ENCODE data around the gene GPAM. TPM values are rescaled to one million over a fixed set of nuclear protein-coding genes. Genes with fewer than 3 reads are reported as not detected.

GPAM gene
- total and polyA plus RNA-seq, 2 of the 8 experiments (the other 6 are each of a cell fraction or from before 2014, with no cell fraction given): 5.5 to 15.5 TPM

GRCh38 chr10:112216151-112216550, 32.6 kb upstream of the GPAM start:
- Histone ChIP-seq H3K9me3 (ENCODE audit: insufficient read depth in 2 of 2, low read depth in 1 of 2, low read length in 1 of 2) (peaks cover 0 to 5% of the 10 kb centered on the region in 2 experiments; a peak in 1 of 4 replicates), H4K5ac (ENCODE audit: insufficient read length, low read depth, low read length) (no peak overlapping the region), H2AK5ac (ENCODE audit: low read depth, low read length) (no peak overlapping the region), H3K14ac (ENCODE audit: insufficient read length) (no peak overlapping the region), H3K36me3 (ENCODE audit: control insufficient read depth in 2 of 4, insufficient read depth in 4 of 4, low read length in 3 of 4) (no peaks in the 10 kb centered on the region), H4K91ac (replicated peaks; ENCODE audit: insufficient read length, low read length) (no peak overlapping the region), H3K18ac (ENCODE audit: extremely low read depth, low read length) (no peak overlapping the region), H3K79me1 (ENCODE audit: low read depth, low read length) (no peaks in the 10 kb centered on the region), H3K23me2 (ENCODE audit: low read depth, low read length) (no peaks in the 10 kb centered on the region), H3K4me3 (ENCODE audit: extremely low read depth in 1 of 4, insufficient read depth in 2 of 4, low read depth in 3 of 4, low read length in 4 of 4) (no peak overlapping the region), H3K9ac (replicated peaks in 1 of 4; ENCODE audit: extremely low read depth in 1 of 4, low read depth in 3 of 4, low read length in 3 of 4) (no peak overlapping the region), H2BK12ac (ENCODE audit: low read depth, low read length) (no peak overlapping the region), H3K4me1 (replicated peaks in 1 of 4; ENCODE audit: control insufficient read depth in 3 of 4, insufficient read depth in 4 of 4, low read length in 3 of 4) (peaks cover 0 to 3% (median 1%) of the 10 kb centered on the region in 4 experiments; a peak in 2 of 7 replicates), H2AFZ (ENCODE audit: low read length) (no peak overlapping the region), H2BK20ac (ENCODE audit: low read length) (no peak overlapping the region), H2BK120ac (replicated peaks; ENCODE audit: low read depth, low read length) (no peak overlapping the region), H4K20me1 (replicated peaks in 1 of 2; ENCODE audit: control insufficient read depth in 1 of 2, insufficient read depth in 2 of 2, low read length in 2 of 2) (no peaks in the 10 kb centered on the region), H3K27ac (ENCODE audit: low read depth, low read length) (no peak overlapping the region; the same call in 1 of the 2 replicates), H3K79me2 (ENCODE audit: control insufficient read depth in 1 of 2, insufficient read depth in 2 of 2, low read length in 2 of 2) (no peaks in the 10 kb centered on the region), H3K4ac (replicated peaks; ENCODE audit: insufficient read length, low read depth, low read length) (no peak overlapping the region), H3K23ac (ENCODE audit: insufficient read length) (no peak overlapping the region), H3K27me3 (replicated peaks in 1 of 4; ENCODE audit: control insufficient read depth in 3 of 4, extremely low read depth in 1 of 4, insufficient read depth in 3 of 4, low read length in 3 of 4) (no peaks in the 10 kb centered on the region), H2BK15ac (ENCODE audit: low read length) (no peak overlapping the region), H3K56ac (replicated peaks; ENCODE audit: insufficient read length, low read depth, low read length) (no peak overlapping the region), H4K8ac (ENCODE audit: extremely low read depth, insufficient read depth, low read length) (no peak overlapping the region), H2BK5ac (ENCODE audit: low read depth, low read length) (no peak overlapping the region), H3K4me2 (ENCODE audit: insufficient read depth in 1 of 2, low read depth in 2 of 2, low read length in 2 of 2) (no peak overlapping the region)
- DNase-seq (ENCODE audit: low read depth in 1 of 2, low spot score in 2 of 2) (no peak), FAIRE-seq (no peak)
- ChIA-PET CTCF (ENCODE audit: partially characterized antibody) (interaction anchor here (0.9 to 1.8 kb wide), 5 partner anchors 15 to 98 kb away, joined by 3 to 6 read pairs (median 3); no protein-coding TSS in a partner anchor), POLR2A (ENCODE audit: partially characterized antibody) (no interaction called here)
- 90% methylated on average over 2 of the region's 2 CpGs; no CpG with 5 or more reads in 1 of the 2 experiments for WGBS, 2 experiments (ENCODE audit: extremely low coverage in 1 of 2, insufficient coverage in 1 of 2, insufficient read length in 1 of 2, insufficient replicate concordance in 2 of 2, low coverage in 1 of 2, low lambda C conversion rate in 2 of 2, missing lambda C conversion rate in 1 of 2)
- TF ChIP-seq SUZ12 (IDR thresholded peaks at IDR 0.05; ENCODE audit: low read length): no peak
- TF ChIP-seq JUN (IDR thresholded peaks at IDR 0.05; ENCODE audit: low read depth, low read length): no peak
- no peak for TF ChIP-seq POU5F1 (IDR thresholded peaks at IDR 0.05; ENCODE audit: low read depth, low read length)
- TF ChIP-seq NRF1 (IDR thresholded peaks at IDR 0.05; ENCODE audit: low read depth, low read length): no peak
- no peak for TF ChIP-seq MAX (IDR thresholded peaks at IDR 0.05)
- no peak for TF ChIP-seq EP300 (IDR thresholded peaks at IDR 0.05; ENCODE audit: borderline replicate concordance in 1 of 2, low read depth in 2 of 2, low read length in 2 of 2)
- no peak for TF ChIP-seq SIRT6 (IDR thresholded peaks at IDR 0.05; ENCODE audit: low read length)
- TF ChIP-seq CBX5 (IDR thresholded peaks at IDR 0.05; ENCODE audit: low read depth, low read length): no peak
- no peak for TF ChIP-seq RFX5 (IDR thresholded peaks at IDR 0.05; ENCODE audit: borderline replicate concordance, low read depth, low read length)
- TF ChIP-seq GABPA (IDR thresholded peaks at IDR 0.05; ENCODE audit: borderline replicate concordance, insufficient read depth, low read length): no peak
- no peak for TF ChIP-seq SIX5 (IDR thresholded peaks at IDR 0.05; ENCODE audit: low read depth, low read length)
- no peak for TF ChIP-seq E2F6 (IDR thresholded peaks at IDR 0.05)
- TF ChIP-seq CREB1 (IDR thresholded peaks at IDR 0.05): no peak
- TF ChIP-seq TBP (IDR thresholded peaks at IDR 0.05; ENCODE audit: low read depth, low read length): no peak

Data from H1 (cell line).